ENCODE data around the gene NBEA.

Gene NBEA

GRCh38 chr13:35484384-35484783, 542.3 kb downstream of the NBEA start:
- Histone ChIP-seq H3K27ac (replicated peaks; ENCODE audit: low read length) (no peak overlapping the region), H3K4me1 (ENCODE audit: control insufficient read depth in 2 of 2, insufficient read depth in 1 of 2, low read depth in 1 of 2, low read length in 2 of 2) (no peaks in the 10 kb centered on the region), H4K91ac (ENCODE audit: low read depth, low read length, poor library complexity) (no peak overlapping the region), H3K18ac (ENCODE audit: low read length) (no peak overlapping the region), H3K14ac (ENCODE audit: low read length) (no peak overlapping the region), H2BK12ac (ENCODE audit: low read length) (no peak overlapping the region), H2BK15ac (ENCODE audit: low read length) (no peak overlapping the region), H2BK120ac (ENCODE audit: low read depth, low read length) (no peak overlapping the region), H2AK5ac (ENCODE audit: low read depth, low read length) (no peak overlapping the region), H3K36me3 (replicated peaks in 1 of 2; ENCODE audit: control insufficient read depth in 2 of 2, insufficient read depth in 2 of 2, low read length in 2 of 2) (no peaks in the 10 kb centered on the region), H3K27me3 (ENCODE audit: control insufficient read depth in 3 of 3, insufficient read depth in 3 of 3, low read depth in 1 of 3, low read length in 3 of 3) (peaks cover 0 to 9% (median 0%) of the 10 kb centered on the region in 3 experiments), H3K9me3 (replicated peaks in 1 of 2; ENCODE audit: control insufficient read depth in 2 of 2, insufficient read depth in 1 of 2, low read depth in 1 of 2, low read length in 2 of 2) (no peaks in the 10 kb centered on the region), H3K79me1 (ENCODE audit: low read depth, low read length) (no peaks in the 10 kb centered on the region), H4K8ac (ENCODE audit: low read depth, low read length) (no peak overlapping the region), H3K23ac (ENCODE audit: low read depth, low read length, poor library complexity) (no peak overlapping the region), H3K4me3 (ENCODE audit: low read length in 2 of 2) (no peak overlapping the region), H3K9ac (ENCODE audit: low read depth, low read length, poor library complexity) (no peak overlapping the region), H2BK5ac (ENCODE audit: low read length) (no peak overlapping the region), H2AFZ (ENCODE audit: low read length) (no peak overlapping the region), H3K4me2 (ENCODE audit: insufficient read depth, low read length, poor library complexity, severe bottlenecking) (no peak overlapping the region), H3K4ac (ENCODE audit: low read length) (no peak overlapping the region)
- DNase-seq (ENCODE audit: low spot score) = no peak
- no CpG with 5 or more reads among the region's 2 CpGs for WGBS, 2 donors (ENCODE audit: extremely low coverage in 2 of 2, insufficient read length in 2 of 2, insufficient replicate concordance in 1 of 2)

GRCh38 chr13:35485424-35485823, 543.4 kb downstream of the NBEA start:
- Histone ChIP-seq H4K91ac (ENCODE audit: low read depth, low read length, poor library complexity) (no peak overlapping the region), H3K27ac (replicated peaks; ENCODE audit: low read length) (no peak overlapping the region), H3K79me1 (ENCODE audit: low read depth, low read length) (no peaks in the 10 kb centered on the region), H3K4ac (ENCODE audit: low read length) (no peak overlapping the region), H2BK120ac (ENCODE audit: low read depth, low read length) (no peak overlapping the region), H2BK12ac (ENCODE audit: low read length) (no peak overlapping the region), H3K4me1 (ENCODE audit: control insufficient read depth in 2 of 2, insufficient read depth in 1 of 2, low read depth in 1 of 2, low read length in 2 of 2) (no peaks in the 10 kb centered on the region), H2AFZ (ENCODE audit: low read length) (no peak overlapping the region), H3K4me2 (ENCODE audit: insufficient read depth, low read length, poor library complexity, severe bottlenecking) (no peak overlapping the region), H3K36me3 (replicated peaks in 1 of 2; ENCODE audit: control insufficient read depth in 2 of 2, insufficient read depth in 2 of 2, low read length in 2 of 2) (no peaks in the 10 kb centered on the region), H4K8ac (ENCODE audit: low read depth, low read length) (no peak overlapping the region), H3K9ac (ENCODE audit: low read depth, low read length, poor library complexity) (no peak overlapping the region), H2BK5ac (ENCODE audit: low read length) (no peak overlapping the region), H3K14ac (ENCODE audit: low read length) (no peak overlapping the region), H3K27me3 (ENCODE audit: control insufficient read depth in 3 of 3, insufficient read depth in 3 of 3, low read depth in 1 of 3, low read length in 3 of 3) (no peaks in the 10 kb centered on the region), H3K4me3 (ENCODE audit: low read length in 2 of 2) (no peak overlapping the region), H3K18ac (ENCODE audit: low read length) (no peak overlapping the region), H3K23ac (ENCODE audit: low read depth, low read length, poor library complexity) (no peak overlapping the region), H3K9me3 (replicated peaks in 1 of 2; ENCODE audit: control insufficient read depth in 2 of 2, insufficient read depth in 1 of 2, low read depth in 1 of 2, low read length in 2 of 2) (no peaks in the 10 kb centered on the region), H2AK5ac (ENCODE audit: low read depth, low read length) (no peak overlapping the region), H2BK15ac (ENCODE audit: low read length) (no peak overlapping the region)
- no CpG with 5 or more reads among the region's 3 CpGs for WGBS, 2 donors (ENCODE audit: extremely low coverage in 2 of 2, insufficient read length in 2 of 2, insufficient replicate concordance in 1 of 2)
- no peak for DNase-seq (ENCODE audit: low spot score)

GRCh38 chr13:35489050-35489449, 547.0 kb downstream of the NBEA start:
- H2AFZ ChIP-seq (ENCODE audit: low read length) = no peak overlapping the region
- no peaks in the 10 kb centered on the region for H3K79me1 ChIP-seq (ENCODE audit: low read depth, low read length)
- no peak overlapping the region for H2BK15ac ChIP-seq (ENCODE audit: low read length)
- no peak overlapping the region for H2AK5ac ChIP-seq (ENCODE audit: low read depth, low read length)
- no peak overlapping the region for H2BK5ac ChIP-seq (ENCODE audit: low read length)
- H3K9ac ChIP-seq (ENCODE audit: low read depth, low read length, poor library complexity) = no peak overlapping the region
- H3K4ac ChIP-seq (ENCODE audit: low read length) = no peak overlapping the region
- no peak for DNase-seq (ENCODE audit: low spot score)
- no peaks in the 10 kb centered on the region for H3K36me3 ChIP-seq (replicated peaks in 1 of 2; ENCODE audit: control insufficient read depth in 2 of 2, insufficient read depth in 2 of 2, low read length in 2 of 2)
- no peak overlapping the region for H2BK120ac ChIP-seq (ENCODE audit: low read depth, low read length)
- no peak overlapping the region for H3K18ac ChIP-seq (ENCODE audit: low read length)
- H3K27ac ChIP-seq (replicated peaks; ENCODE audit: low read length) = no peak overlapping the region
- no peak overlapping the region for H3K14ac ChIP-seq (ENCODE audit: low read length)
- H3K23ac ChIP-seq (ENCODE audit: low read depth, low read length, poor library complexity) = no peak overlapping the region
- WGBS, 2 donors (ENCODE audit: extremely low coverage in 2 of 2, insufficient read length in 2 of 2, insufficient replicate concordance in 1 of 2) = no CpG with 5 or more reads among the region's 4 CpGs
- no peak overlapping the region for H3K4me2 ChIP-seq (ENCODE audit: insufficient read depth, low read length, poor library complexity, severe bottlenecking)
- H3K27me3 ChIP-seq (ENCODE audit: control insufficient read depth in 3 of 3, insufficient read depth in 3 of 3, low read depth in 1 of 3, low read length in 3 of 3) = no peaks in the 10 kb centered on the region
- no peak overlapping the region for H2BK12ac ChIP-seq (ENCODE audit: low read length)
- no peaks in the 10 kb centered on the region for H3K4me1 ChIP-seq (ENCODE audit: control insufficient read depth in 2 of 2, insufficient read depth in 1 of 2, low read depth in 1 of 2, low read length in 2 of 2)
- no peak overlapping the region for H3K4me3 ChIP-seq (ENCODE audit: low read length in 2 of 2)
- H4K8ac ChIP-seq (ENCODE audit: low read depth, low read length) = no peak overlapping the region
- H3K9me3 ChIP-seq (replicated peaks in 1 of 2; ENCODE audit: control insufficient read depth in 2 of 2, insufficient read depth in 1 of 2, low read depth in 1 of 2, low read length in 2 of 2) = no peaks in the 10 kb centered on the region
- H4K91ac ChIP-seq (ENCODE audit: low read depth, low read length, poor library complexity) = no peak overlapping the region

- WGBS, 2 donors (ENCODE audit: extremely low coverage in 2 of 2, insufficient read length in 2 of 2, insufficient replicate concordance in 1 of 2) = no CpG with 5 or more reads among the region's 1 CpG
- H3K4me2 ChIP-seq (ENCODE audit: insufficient read depth, low read length, poor library complexity, severe bottlenecking) = no peak overlapping the region
- no peaks in the 10 kb centered on the region for H3K27me3 ChIP-seq (ENCODE audit: control insufficient read depth in 3 of 3, insufficient read depth in 3 of 3, low read depth in 1 of 3, low read length in 3 of 3)
- H4K91ac ChIP-seq (ENCODE audit: low read depth, low read length, poor library complexity) = no peak overlapping the region
- H3K18ac ChIP-seq (ENCODE audit: low read length) = no peak overlapping the region
- H3K4ac ChIP-seq (ENCODE audit: low read length) = no peak overlapping the region
- no peak overlapping the region for H3K4me3 ChIP-seq (ENCODE audit: low read length in 2 of 2)
- H3K9me3 ChIP-seq (replicated peaks in 1 of 2; ENCODE audit: control insufficient read depth in 2 of 2, insufficient read depth in 1 of 2, low read depth in 1 of 2, low read length in 2 of 2) = no peaks in the 10 kb centered on the region
- H3K9ac ChIP-seq (ENCODE audit: low read depth, low read length, poor library complexity) = no peak overlapping the region
- no peak overlapping the region for H2BK5ac ChIP-seq (ENCODE audit: low read length)
- H4K8ac ChIP-seq (ENCODE audit: low read depth, low read length) = no peak overlapping the region
- no peak overlapping the region for H2BK120ac ChIP-seq (ENCODE audit: low read depth, low read length)
- no peak overlapping the region for H3K27ac ChIP-seq (replicated peaks; ENCODE audit: low read length)
- H3K79me1 ChIP-seq (ENCODE audit: low read depth, low read length) = no peaks in the 10 kb centered on the region
- no peaks in the 10 kb centered on the region for H3K36me3 ChIP-seq (replicated peaks in 1 of 2; ENCODE audit: control insufficient read depth in 2 of 2, insufficient read depth in 2 of 2, low read length in 2 of 2)
- H2BK15ac ChIP-seq (ENCODE audit: low read length) = no peak overlapping the region
- no peak overlapping the region for H2BK12ac ChIP-seq (ENCODE audit: low read length)
- no peak for DNase-seq (ENCODE audit: low spot score)
- H2AK5ac ChIP-seq (ENCODE audit: low read depth, low read length) = no peak overlapping the region
- no peak overlapping the region for H3K23ac ChIP-seq (ENCODE audit: low read depth, low read length, poor library complexity)
- H2AFZ ChIP-seq (ENCODE audit: low read length) = no peak overlapping the region
- peaks cover 9 to 20% of the 10 kb centered on the region in 2 donors for H3K4me1 ChIP-seq (ENCODE audit: control insufficient read depth in 2 of 2, insufficient read depth in 1 of 2, low read depth in 1 of 2, low read length in 2 of 2)
- no peak overlapping the region for H3K14ac ChIP-seq (ENCODE audit: low read length)
Observed at GRCh38 chr13:35496006-35496405, 553.9 kb downstream of the NBEA start.
